ENCODE measurements around the gene FOXO6.
A peak's percentile ranks its signal among the peaks of the same experiment; 100 is the strongest.

FOXO6 gene

GRCh38 chr1:41360786-41361494 lies at the start of gene FOXO6:
TSS of gene FOXO6 (plus strand) at chr1:41361434.
- DNase-seq (ENCODE audit: low read depth), result peak; percentile 94

- peak; percentile 16 for DNase-seq (ENCODE audit: low read depth)
These were observed 48.1 kb upstream of the FOXO6 start for GRCh38 chr1:41312991-41313645.

DNA sequence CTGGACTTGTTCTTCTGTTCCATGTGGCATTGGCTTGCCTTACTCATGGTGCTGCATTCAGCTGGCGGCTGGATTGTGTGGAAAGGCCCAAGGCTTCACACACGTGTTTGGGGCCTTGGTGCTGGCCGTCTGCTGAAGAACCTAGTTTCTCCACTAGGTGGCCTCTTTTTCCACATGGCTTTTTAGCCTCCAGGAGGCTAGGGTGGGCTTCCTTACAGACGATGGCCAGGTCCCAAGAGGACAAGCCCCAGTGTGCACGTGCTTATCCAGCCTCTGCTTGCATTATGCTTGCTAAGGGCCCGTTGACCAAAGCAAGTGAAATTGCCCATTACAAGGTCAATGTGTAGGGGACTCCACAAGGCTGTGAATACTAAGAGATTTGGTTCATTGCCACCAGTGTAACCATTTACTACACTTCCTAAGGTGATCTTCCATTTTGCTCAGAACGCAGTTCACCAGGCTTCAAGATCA lies 47.5 kb upstream of the FOXO6 start:
- DNase-seq (ENCODE audit: low read depth), result no peak

- no peak for DNase-seq (ENCODE audit: low read depth)
These were observed 46.7 kb upstream of the FOXO6 start for GRCh38 chr1:41314376-41315145.

DNA sequence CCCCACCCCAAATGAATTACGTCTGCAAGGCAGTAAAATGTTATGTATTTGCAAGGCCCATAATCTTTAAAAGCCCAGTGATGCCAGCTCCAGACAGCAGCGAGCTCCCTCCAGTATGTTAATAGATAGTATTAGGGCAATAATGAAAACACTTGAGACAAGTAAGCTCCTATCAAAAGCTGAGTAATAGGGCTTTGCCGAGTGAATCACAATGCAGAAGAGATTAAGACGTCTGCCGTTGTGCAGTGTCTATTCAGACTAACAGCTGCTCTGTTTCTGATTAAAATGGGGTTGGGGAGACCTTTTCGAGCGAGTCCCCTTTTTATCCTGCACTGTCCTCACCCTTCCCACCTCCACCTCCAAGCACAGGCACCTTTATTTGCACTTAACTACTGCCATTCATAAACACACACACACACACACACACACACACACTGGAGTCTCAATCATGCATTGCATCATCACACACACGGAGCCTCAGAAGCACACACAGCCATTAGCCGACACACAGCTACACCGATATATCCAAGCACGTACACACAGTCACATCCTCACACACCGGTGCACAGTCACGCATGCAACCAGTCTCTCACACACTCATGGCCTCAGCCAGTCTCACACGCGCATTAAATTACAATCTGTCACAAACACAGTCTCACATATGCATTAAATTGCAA lies 46.0 kb upstream of the FOXO6 start:
- no peak for DNase-seq (ENCODE audit: low read depth)

DNA sequence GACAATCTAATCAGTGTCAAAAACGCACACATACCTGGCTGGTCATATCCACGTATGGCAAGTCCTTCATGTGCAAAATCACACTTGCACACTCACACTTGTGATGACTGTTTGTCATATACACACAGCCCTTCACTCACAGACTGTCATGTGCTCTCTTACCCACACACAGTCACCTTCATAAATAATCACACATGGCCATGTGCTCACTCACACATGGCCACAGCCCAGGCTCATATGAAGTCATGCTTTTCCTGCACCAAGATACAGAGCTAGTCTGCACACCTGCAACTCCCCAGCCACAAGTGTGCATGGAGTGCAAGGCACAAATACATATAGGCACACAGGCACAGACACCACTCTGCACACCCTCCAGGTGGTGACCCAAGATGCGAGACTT lies 45.4 kb upstream of the FOXO6 start:
- DNase-seq (ENCODE audit: low read depth), result no peak

DNA sequence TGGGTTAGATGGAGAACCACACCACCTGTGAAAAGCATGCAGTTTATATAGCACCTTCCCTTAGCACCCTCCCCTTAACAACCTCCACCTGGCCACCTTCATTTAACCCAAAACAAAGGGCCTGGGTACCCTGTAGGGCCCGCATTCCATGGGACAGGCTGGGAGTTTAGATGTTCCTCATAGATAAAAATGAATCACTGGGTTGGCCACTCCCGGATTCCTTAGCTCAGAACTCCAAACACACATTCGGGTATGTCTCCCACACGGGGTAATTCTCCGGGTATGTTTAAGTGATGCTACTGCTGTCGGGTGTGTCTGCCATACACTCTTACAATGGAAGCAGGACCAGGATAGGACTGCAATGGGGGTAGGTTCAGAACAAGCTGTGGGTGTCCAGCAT lies 43.9 kb upstream of the FOXO6 start:
- no peak for DNase-seq (ENCODE audit: low read depth)

GRCh38 chr1:41318135-41318534 lies 43.1 kb upstream of the FOXO6 start:
- no peak for DNase-seq (ENCODE audit: low read depth)

DNA sequence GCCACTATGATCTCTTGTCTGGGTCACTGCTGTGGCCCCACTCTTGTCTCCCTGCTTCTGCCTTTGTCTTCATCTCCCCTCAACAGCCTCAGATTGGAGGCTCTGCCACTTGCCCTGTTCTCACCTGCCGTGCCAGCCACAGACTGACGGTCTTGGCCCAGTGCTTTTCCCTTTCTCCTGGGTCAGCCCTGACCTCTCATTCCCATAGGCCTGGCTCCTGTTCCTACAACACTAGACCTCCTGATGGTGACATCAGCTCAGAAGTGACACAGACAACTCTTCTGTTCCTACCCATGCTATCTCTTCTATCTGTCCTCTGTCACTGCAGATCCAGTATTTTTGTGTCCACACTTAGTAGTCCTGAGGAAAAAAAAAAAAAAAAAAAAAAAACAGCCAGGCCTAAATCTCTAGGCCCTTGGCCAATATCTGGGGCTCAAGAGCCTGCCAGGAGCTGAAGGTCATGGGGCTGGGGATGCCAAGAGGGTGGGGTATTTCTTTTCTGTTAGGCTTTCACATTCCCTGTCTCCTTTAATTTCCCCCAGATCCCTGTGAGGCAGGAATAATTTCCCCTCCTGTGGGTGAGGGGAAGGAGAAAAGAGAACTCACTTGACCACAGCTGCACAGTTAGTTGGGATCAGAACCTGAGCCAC lies 42.0 kb upstream of the FOXO6 start:
- DNase-seq (ENCODE audit: low read depth), result no peak

- DNase-seq (ENCODE audit: low read depth), result no peak
These were observed 41.2 kb upstream of the FOXO6 start for GRCh38 chr1:41319807-41320711.

- no peak for DNase-seq (ENCODE audit: low read depth)
These were observed 40.1 kb upstream of the FOXO6 start for GRCh38 chr1:41320895-41321676.

DNA sequence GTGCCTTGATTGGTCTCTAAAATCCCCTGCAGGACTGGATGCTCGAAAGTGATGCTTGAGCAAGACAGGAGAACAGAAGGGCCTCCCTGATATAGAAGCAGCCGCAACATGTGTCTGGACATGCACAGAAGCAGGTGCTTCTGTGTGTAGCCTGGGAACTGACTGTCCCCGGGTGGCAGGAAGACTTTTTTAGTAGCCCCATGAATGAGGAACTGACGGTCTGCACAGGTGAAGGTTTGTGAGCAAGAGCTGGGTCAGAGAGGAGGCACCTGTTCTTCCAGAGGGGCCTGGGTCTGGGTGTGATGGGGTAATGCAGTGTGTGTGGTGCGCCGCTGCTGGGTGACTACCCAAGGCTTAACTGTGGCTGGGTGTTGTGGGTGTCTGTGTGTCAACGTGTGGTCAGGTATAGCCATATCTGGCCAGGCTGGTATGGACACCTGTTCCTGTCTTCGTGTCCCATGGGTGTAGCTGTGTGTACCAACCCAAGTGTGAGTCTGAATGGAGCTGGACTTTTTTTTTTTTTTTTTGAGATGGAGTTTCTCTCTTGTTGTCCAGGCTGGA lies 39.1 kb upstream of the FOXO6 start:
- no peak for DNase-seq (ENCODE audit: low read depth)

GRCh38 chr1:41322835-41323234 lies 38.4 kb upstream of the FOXO6 start:
- no peak for DNase-seq (ENCODE audit: low read depth)

GRCh38 chr1:41323243-41323642 lies 38.0 kb upstream of the FOXO6 start:
- DNase-seq (ENCODE audit: low read depth), result no peak

GRCh38 chr1:41325801-41326200 lies 35.4 kb upstream of the FOXO6 start:
- DNase-seq (ENCODE audit: low read depth), result no peak

- DNase-seq (ENCODE audit: low read depth), result no peak
These were observed 33.7 kb upstream of the FOXO6 start for GRCh38 chr1:41327383-41327999.

DNA sequence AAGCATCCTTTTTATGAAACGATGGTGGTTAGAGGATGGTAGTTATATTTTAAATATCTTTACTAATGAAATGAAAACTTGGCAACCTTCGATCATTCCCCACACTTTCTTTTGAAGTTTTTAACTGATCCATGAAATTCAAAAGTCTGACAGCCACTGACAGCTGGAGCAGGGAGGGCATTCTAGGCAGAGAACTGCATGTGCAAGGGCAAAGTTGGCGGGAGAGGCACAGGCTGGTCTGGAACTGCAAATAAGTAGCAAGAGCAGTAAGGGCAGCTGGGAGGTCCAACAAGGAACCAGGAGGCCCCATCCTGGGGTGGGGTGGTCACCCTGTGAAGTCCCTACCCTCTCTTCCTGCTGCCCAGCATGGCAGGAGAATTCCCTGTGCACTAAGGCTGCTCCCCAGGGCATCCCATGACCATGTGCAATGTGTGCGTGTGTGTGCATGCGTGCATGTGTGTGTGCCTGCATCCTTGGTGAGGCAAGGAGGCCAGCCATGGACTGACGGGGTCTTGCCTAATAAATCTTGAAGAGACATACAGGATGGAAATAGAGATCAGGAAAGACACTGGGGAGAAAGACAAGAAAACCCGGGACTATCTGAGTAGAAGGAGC lies 33.1 kb upstream of the FOXO6 start:
- DNase-seq (ENCODE audit: low read depth), result no peak

DNA sequence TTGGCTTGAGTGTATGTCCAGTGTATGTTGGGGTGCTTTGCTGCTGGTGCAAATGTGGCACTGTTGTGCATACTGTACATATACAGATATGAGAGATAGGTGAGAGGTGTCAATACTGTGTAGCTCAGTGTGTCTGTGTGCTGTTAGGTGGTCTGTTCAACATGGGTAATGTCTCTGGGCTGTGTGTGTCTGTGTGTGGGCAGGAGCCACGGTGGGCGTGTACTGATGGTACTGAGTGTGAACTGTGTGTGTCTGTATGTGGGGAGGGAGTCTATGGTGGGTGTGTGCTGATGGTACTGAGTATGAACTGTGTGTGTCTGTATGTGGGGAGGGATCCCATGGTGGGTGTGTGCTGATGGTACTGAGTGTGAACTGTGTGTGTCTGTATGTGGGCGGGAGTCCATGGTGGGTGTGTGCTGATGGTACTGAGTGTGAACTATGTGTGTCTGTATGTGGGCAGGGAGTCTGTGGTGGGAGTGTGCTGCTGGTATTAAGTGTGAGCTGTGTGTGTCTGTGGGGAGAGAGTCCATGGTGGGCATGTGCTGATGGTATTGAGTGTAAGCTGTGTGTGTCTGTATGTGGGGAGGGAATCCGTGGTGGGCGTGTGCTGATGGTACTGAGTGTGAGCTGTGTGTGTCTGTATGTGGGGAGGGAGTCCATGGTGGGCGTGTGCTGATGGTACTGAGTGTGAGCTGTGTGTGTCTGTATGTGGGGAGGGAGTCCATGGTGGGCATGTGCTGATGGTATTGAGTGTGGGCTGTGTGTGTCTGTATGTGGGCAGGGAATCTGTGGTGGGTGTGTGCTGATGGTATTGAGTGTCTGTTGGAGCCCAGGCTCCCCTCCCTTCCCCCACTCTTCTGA lies 32.2 kb upstream of the FOXO6 start:
- no peak for DNase-seq (ENCODE audit: low read depth)

Measured in stromal cell of bone marrow (primary cell).